ENCODE data around the gene GBP3.
"Not testable (repeated sequence)": the region's sequence is repeated elsewhere in the genome, so short reads cannot be mapped to it uniquely, and the experiment has no call there.

Gene GBP3

DNA sequence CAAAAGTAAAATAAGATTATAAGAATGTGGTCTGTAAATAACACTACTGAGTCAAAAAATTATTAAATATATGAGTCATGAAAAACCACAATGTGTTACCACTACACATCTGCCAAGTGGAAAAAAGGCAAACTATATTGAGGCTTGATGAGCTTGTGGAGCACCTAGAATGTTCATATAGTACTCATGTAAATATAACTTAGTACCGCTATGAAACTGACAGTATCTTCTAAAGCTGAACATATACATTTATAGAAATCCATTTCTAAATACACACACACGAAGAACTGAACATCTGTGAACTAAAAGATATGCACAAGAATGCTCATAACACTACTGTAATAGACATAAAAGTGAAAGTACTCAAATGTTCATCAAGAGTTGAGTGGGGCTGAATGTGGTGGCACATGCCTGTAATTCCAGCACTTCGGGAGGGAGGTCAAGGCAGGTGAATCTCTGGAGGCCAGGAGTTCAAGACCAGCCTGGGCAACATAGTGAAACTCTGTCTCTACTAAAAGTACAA lies 18.5 kb upstream of the GBP3 start:
- DNase-seq (ENCODE audit: low spot score) = no peak

DNA sequence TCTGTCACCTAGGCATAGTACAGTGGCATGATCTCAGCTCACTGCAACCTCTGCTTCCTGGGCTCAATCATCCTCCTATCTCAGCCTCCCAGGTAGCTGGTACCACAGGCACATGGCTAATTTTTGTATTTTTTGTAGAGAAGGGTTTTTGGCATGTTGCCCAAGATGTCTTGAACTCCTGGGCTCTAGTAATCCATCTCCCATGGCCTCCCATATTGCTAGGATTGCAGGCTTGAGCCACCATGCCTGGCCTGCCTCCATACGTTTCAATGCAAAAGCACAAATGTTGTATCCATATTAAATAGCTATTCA lies 17.6 kb upstream of the GBP3 start:
- DNase-seq (ENCODE audit: low spot score) = no peak

- no peak for DNase-seq (ENCODE audit: low spot score)
Observed at GRCh38 chr1:89037186-89037585, 14.5 kb upstream of the GBP3 start.

- no peak for DNase-seq (ENCODE audit: low spot score)
Observed at GRCh38 chr1:89035080-89035479, 12.4 kb upstream of the GBP3 start.

- not testable (repeated sequence) for DNase-seq (ENCODE audit: low spot score)
Observed at GRCh38 chr1:89034004-89034403, 11.3 kb upstream of the GBP3 start.

- DNase-seq (ENCODE audit: low spot score) = not testable (repeated sequence)
Observed at GRCh38 chr1:89029051-89029450, 6.4 kb upstream of the GBP3 start.

DNA sequence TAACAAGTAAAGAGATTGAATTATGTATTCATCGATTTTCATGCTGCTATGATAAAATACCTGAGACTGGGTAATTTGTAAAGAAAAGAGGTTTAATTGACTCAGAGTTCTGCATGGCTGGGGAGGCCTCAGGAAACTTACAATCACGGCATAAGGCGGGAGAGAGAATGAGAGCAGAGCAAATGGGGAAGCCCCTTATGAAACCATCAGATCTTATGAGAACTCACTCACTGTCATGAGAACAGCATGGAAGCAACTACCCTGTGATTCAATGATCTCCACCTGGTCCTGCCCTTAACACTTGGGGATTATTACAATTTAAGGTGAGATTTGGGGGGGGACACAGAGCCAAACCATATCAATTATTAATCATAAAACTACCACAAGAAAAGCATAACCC lies 3.3 kb upstream of the GBP3 start:
- DNase-seq (ENCODE audit: low spot score) = no peak

DNA sequence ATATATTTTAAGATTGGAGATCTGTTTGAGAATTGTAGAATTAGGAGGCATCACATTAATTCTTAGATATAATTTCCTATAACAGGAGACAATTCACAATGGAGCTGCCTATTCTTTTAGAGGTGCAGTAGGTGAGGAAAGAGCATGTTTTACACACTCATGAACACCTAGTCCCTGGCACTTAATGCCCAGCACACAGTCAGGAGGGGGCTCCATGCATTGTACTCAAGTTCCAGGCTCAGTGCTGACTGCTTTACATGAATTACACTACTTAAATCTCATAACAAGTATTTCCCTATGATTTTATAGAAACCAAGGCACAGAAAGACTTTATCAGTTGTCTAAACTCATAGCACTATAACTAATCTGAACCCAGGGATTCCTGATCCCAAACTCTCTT lies 360 bp upstream of the GBP3 start:
- DNase-seq (ENCODE audit: low spot score) = no peak

DNA sequence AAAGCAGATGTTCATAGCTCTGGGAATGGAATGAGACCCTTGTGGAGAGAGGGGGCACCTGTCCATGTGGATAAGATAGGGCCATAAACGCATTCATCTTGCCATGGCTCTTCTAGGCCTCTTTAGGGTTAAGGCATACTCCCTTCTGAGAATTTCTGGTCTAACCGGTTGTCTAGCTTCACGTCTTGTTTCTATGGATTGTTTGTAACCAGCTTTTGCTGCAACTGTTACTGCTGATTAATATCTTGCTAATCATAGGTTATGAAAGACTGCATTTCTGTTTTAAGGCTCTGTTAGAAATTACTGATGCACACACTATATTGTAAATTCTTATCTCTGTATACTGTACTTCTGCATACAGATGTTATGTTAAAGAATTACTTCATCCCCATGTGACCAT lies 4.3 kb downstream of the GBP3 start:
- DNase-seq (ENCODE audit: low spot score) = not testable (repeated sequence)

DNA sequence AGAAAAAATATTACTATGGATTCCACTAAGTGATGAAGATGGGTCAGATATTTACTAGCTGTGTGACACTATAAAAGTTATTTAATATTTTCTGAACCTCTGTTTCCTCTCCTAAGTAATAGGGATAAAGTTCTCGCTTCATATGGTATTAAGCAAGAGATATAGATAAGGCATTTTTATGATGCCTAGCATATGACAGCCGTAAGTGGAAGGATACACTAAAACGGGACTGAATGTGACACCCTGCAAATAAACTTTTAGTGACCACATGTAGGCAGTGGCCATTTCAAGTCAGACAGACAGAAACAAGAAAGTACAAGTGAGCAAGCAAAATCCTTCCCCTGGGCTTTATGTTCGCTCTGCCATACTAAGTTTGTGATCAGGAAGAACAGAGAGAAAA lies 14.2 kb downstream of the GBP3 start:
- DNase-seq (ENCODE audit: low spot score) = no peak

GRCh38 chr1:89005286-89006151 lies 17.1 kb downstream of the GBP3 start:
- DNase-seq (ENCODE audit: low spot score) = no peak

DNA sequence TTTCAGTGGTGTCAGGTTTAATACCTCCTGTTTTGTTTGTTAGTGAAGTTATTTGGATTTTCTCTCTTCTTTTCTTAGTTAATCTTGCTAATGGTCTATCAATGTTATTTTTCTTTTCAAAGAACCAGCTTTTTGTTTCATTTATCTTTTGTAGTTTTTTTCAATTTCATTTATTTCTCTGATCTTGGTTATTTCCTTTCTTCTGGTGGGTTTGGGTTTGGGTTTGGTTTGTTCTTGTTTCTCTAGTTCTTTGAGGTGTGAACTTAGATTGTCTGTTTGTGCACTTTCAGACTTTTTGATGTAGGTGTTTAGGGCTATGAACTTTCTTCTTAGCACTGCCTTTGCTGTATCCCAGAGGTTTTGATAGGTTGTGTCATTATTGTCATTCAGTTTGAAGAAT lies 20.5 kb downstream of the GBP3 start:
- not testable (repeated sequence) for DNase-seq (ENCODE audit: low spot score)

GRCh38 chr1:89001510-89001909 lies 21.2 kb downstream of the GBP3 start:
- DNase-seq (ENCODE audit: low spot score) = no peak

DNA sequence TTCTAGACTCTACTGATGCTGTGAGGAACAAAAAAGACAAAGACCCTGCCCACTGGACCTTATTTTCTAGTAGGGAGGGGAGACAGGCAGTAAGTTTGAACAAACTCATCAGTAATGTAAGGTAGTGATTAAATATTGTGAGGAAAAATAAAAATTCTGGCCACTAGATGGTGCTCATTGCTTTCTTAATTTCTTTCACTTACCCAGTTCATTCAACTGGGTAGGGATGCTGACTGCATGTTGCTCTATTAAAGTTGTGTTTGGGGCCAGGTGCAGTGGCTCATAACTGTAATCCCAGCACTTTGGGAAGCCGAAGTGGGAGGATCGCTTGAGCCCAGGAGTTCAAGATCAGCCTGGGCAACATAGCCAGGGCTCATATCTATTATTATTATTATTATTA lies 23.9 kb downstream of the GBP3 start:
- peak; percentile 68 for DNase-seq (ENCODE audit: low spot score)

- no peak for DNase-seq (ENCODE audit: low spot score)
Observed at GRCh38 chr1:88990426-88990825, 32.2 kb downstream of the GBP3 start.

GRCh38 chr1:88985692-88986091 lies 37.0 kb downstream of the GBP3 start:
- no peak for DNase-seq (ENCODE audit: low spot score)

DNA sequence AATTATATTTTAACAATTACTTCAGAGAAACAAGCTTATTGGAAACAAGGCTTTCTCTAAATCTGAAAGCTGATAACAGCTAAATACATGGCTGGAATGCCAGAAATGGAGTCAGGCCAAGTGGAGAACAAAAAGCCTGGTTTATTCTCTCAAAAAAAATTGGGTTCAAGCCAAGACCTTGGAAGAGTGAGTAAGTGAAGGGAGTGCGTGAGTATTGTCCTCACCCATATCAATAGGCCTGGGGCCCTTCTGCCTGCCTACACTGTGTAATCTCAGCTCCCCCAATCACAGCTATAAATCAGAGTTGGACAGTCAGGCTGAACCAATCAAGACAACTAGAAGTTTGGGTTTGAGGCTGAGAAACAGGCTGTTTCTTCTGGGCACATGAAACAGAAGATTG lies 37.6 kb downstream of the GBP3 start:
- peak; percentile 80 for DNase-seq (ENCODE audit: low spot score)

DNA sequence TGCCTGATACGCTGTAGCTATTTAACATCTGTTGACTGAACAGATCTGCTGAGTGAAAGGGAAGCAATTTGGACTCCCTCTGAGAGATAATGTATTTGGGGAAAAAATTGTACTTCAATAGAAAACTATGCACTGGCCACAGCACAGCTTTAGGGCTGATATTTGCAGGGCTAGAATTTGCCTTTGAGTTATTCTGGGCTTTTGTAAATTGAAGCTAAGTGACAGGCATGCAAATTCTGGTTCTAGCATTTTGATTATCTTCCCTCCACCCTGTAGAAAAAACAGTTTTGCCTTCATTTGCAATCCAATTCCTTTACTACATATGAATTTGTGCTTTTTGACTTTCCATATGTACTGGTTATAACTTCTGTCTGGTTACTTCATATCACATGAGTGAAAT lies 38.1 kb downstream of the GBP3 start:
- no peak for DNase-seq (ENCODE audit: low spot score)

DNA sequence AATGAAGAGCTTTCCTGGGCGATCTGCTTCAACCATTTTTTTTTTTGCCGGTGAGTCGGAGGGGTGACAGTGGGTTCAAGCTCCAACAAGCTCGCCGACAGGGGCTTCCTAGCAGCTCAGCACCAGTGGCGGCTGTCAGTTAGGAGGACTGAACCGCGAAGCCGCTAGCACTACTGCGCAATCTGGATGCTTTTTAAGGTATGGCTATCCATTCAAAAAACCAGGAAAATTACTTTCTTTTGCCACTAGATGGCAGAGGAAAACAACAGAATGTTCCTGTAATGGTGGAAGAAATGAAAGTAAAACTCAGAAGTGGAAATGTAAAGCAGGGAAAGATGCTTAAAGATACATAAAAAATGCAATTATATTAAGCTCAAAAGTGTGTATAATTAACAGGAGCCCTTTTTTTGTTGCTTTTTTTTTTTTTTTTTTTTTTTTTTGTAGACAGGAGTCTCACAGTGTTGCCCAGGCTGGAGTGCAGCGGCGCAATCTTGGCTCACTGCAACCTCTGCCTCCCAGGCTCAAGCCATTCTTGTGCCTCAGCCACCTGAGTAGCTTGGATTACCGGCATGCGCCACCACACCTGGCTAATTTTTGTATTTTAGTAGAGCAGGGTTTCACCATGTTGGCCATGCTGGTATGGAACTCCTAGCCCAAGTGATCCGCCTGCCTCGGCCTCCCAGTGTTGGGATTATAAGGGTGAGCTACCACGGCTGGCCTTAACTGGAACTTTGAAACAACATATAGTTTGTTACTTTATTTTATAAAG lies 38.7 kb downstream of the GBP3 start:
- peak; percentile 48 for DNase-seq (ENCODE audit: low spot score)

DNA sequence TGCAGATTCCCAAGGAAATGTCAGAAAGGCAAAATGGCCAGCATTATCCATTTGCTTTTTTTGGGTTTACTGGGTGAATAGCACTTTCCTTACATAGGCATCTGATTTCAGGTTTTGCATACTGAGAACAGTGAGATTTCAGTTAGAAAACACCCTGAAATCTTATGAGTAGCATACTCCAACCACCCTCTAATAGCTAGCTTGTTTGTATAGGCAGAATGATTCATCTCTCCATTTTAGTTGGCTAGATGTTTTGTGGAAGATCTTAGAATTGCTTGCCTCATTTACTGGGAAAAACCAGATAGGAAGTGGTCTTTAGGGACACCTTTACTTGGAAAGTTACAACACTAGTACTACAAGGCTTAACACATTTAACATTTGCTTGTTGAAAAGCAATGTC lies 40.6 kb downstream of the GBP3 start:
- no peak for DNase-seq (ENCODE audit: low spot score)

- not testable (repeated sequence) for DNase-seq (ENCODE audit: low spot score)
Observed at GRCh38 chr1:88981506-88981905, 41.2 kb downstream of the GBP3 start.

- no peak for DNase-seq (ENCODE audit: low spot score)
Observed at GRCh38 chr1:88980870-88981269, 41.8 kb downstream of the GBP3 start.

DNA sequence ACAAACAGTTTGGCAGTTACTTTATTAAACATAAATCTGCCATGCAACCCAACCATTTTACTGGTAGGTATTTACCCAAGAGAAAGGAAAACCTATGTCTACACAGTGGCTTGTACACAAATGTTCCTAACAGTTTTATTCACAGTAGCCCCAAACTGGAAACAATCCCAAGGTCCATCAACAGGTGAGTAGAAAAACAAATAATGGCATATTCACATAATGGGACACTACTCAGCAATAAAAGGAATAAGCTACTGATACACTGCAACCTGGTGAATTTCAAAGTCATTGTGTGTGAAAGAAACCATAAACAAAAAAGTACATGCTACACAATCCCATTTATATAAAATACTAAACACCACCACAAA lies 42.9 kb downstream of the GBP3 start:
- DNase-seq (ENCODE audit: low spot score) = no peak

Data from kidney capillary endothelial cell (primary cell).